GM23248 (cell line): Measurements from ENCODE around the gene HMGN1. TPM values are rescaled to one million over a fixed set of nuclear protein-coding genes. Genes with fewer than 3 reads are reported as not detected.
A peak's percentile ranks its signal among the peaks of the same experiment; 100 is the strongest.

ENCODE experiments used
- DNase-seq: peaks from one replicate; pipeline ENCODE4 v3.0.0-alpha.2; 2015
- H2AFZ ChIP-seq: fragments of 200-600 bp; sonication (generic); 2 replicates; pipeline ENCODE4 v1.6.1; 2016; ENCODE audit warnings: antibody characterized with exemption
- H3F3A ChIP-seq: fragments of 200-600 bp; sonication (generic); 2 replicates; pipeline ENCODE4 v1.6.1; 2016; ENCODE audit warnings: mild to moderate bottlenecking, antibody characterized with exemption, mixed run types; ENCODE audit not compliant: insufficient read depth
- H3K27ac ChIP-seq: fragments of 200-600 bp; sonication (generic); 2 replicates; pipeline ENCODE4 v1.5.1; 2016; ENCODE audit warnings: mild to moderate bottlenecking
- H3K27me3 ChIP-seq: fragments of 200-600 bp; sonication (generic); replicated peaks from 2 replicates; pipeline ENCODE4 v1.6.1; 2016; ENCODE audit warnings: mild to moderate bottlenecking; ENCODE audit not compliant: insufficient read depth
- H3K36me3 ChIP-seq: fragments of 200-600 bp; sonication (generic); 2 replicates; pipeline ENCODE4 v1.6.1; 2016; ENCODE audit warnings: low read depth, mild to moderate bottlenecking
- H3K4me1 ChIP-seq: fragments of 200-600 bp; sonication (generic); 2 replicates; pipeline ENCODE4 v1.6.1; 2016; ENCODE audit warnings: mild to moderate bottlenecking; ENCODE audit not compliant: insufficient read depth
- H3K4me2 ChIP-seq: fragments of 200-600 bp; sonication (generic); one replicate; pipeline ENCODE4 v1.6.1; 2016; ENCODE audit warnings: mild to moderate bottlenecking; ENCODE audit not compliant: unreplicated experiment
- H3K4me3 ChIP-seq: fragments of 200-600 bp; sonication (generic); 2 replicates; pipeline ENCODE4 v1.5.1; 2016; ENCODE audit warnings: mild to moderate bottlenecking
- H3K79me2 ChIP-seq: fragments of 200-600 bp; sonication (generic); 2 replicates; pipeline ENCODE4 v1.6.1; 2016; ENCODE audit warnings: mild to moderate bottlenecking; ENCODE audit not compliant: insufficient read depth
- H3K9ac ChIP-seq: fragments of 200-600 bp; sonication (generic); 2 replicates; pipeline ENCODE4 v1.6.1; 2016; ENCODE audit warnings: mild to moderate bottlenecking
- H3K9me2 ChIP-seq: fragments of 200-600 bp; sonication (generic); 2 replicates; pipeline ENCODE4 v1.6.1; 2016; ENCODE audit warnings: mixed run types, mild to moderate bottlenecking, moderate library complexity; ENCODE audit not compliant: insufficient read depth
- H3K9me3 ChIP-seq: fragments of 200-600 bp; sonication (generic); one replicate; pipeline ENCODE4 v1.6.1; 2017; ENCODE audit warnings: low read depth
- H4K20me1 ChIP-seq: fragments of 200-600 bp; sonication (generic); 2 replicates; pipeline ENCODE4 v1.6.0; 2016; ENCODE audit not compliant: insufficient read depth
- EZH2 ChIP-seq: fragments of 200-600 bp; sonication (generic); IDR thresholded peaks from 2 replicates; pipeline ENCODE4 v1.6.1; 2018; ENCODE audit warnings: antibody characterized with exemption, mild to moderate bottlenecking; ENCODE audit not compliant: insufficient read depth, poor library complexity, severe bottlenecking
- EZH2phosphoT487 ChIP-seq: fragments of 200-600 bp; sonication (generic); IDR thresholded peaks from 2 replicates; pipeline ENCODE4 v1.6.1; 2018; ENCODE audit warnings: antibody characterized with exemption, moderate library complexity, mild to moderate bottlenecking, low read depth; ENCODE audit not compliant: insufficient read depth
- WGBS, 2 experiments: methylation state at CpG; one replicate each; pipeline ENCODE4 v1.1.6; 2015 to 2017; ENCODE audit warnings: low lambda C conversion rate in 2 of 2, low coverage in 1 of 2; ENCODE audit errors: missing lambda C conversion rate in 2 of 2; 5-methylcytosine and 5-hydroxymethylcytosine counted together
- in situ Hi-C: fragments of 300-500 bp; cut with MboI; formaldehyde crosslinking; loops from 2 replicates; pipeline ENCODE4 v1.15.0; 2020
- polyA plus RNA-seq: library from polyadenylated mRNA; unstranded; fragments of >200 nt; fragmentation: Nextera tagmentation; extraction: Ambion mirVana; gene quantifications from 2 replicates; pipeline ENCODE4 v1.2.1, GENCODE V29; 2016
- total RNA-seq: library from RNA; depleted of rRNA; stranded (reverse); fragments of >200 nt; shearing (Covaris generic); gene quantifications from 2 replicates; pipeline ENCODE4 v1.2.3, GENCODE V29; 2014

HMGN1 gene
- total and polyA plus RNA-seq, 2 experiments from 2014 or later, result 192 to 349 TPM

DNA sequence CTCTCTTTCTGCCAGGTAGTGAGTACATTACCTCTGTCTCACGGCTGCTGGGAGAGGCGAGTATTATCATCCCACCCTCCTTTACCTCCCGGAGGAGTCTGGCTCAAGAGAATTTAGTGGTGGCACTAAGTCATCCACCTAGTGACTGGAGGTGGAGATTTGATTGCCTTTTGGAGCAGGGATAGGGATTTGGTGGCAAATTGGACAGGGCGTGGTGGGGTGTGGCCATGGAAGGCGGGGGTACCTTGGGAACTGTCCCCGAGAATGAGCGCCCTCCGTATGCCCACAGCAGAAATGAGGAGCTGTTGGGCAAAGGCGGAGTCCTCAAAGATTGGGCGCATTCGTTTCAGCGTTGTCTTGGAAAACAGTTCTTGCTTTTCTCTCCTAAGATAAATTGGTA lies 32.1 kb upstream of the HMGN1 start:
- H3K36me3 ChIP-seq, result no peaks in the 10 kb centered on the region

DNA sequence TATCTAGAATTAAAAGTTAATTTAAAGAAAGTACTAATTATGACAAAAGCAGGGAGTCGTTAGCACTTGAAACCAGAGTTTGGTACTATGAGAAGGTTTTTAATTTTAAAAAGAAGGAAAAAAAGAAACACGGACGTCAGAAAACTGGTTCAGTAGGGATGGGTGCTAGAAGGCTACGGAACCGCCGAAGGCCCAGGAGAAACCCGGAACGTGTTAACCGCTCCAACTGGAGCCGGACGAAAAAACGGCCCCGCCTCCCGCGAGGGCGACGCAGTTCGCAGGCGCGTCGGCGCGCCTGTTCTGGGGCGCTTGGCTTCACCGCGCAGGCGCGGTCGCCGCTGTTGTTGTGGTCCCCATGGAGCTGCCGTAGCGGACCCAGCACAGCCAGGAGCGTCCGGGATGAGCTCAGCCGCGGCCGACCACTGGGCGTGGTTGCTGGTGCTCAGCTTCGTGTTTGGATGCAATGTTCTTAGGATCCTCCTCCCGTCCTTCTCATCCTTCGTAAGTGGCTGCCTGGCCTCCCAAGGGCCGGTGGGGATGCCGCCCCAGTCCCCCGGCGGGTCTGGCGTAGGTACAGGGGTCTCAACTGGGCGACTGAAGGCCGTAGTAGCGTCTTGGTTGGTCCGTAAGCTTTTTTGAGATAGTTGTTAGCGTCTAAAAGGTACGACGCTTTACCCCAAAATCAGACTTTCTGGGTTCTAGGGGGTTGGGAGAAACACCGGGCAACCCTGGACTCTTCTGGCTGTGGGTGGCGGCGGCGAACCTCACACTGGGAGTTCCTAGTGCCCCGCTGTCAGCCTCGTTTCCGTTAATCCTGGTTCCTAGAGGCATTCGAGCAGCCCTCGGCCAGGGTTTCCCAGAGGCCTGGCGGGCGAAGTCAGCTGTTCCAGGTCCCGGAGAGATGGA lies 31.4 kb upstream of the HMGN1 start:
- peaks cover 11% of the 10 kb centered on the region for H3K4me1 ChIP-seq
- H4K20me1 ChIP-seq, result no peaks in the 10 kb centered on the region
- DNase-seq, result peak; percentile 99
- no peak for TF ChIP-seq EZH2phosphoT487
- no peak for TF ChIP-seq EZH2
- peak overlapping the region; percentile 98 for H3K9ac ChIP-seq
- H3K4me2 ChIP-seq, result peak overlapping the region; percentile 96
- H3K9me2 ChIP-seq, result no peaks in the 10 kb centered on the region
- H3K36me3 ChIP-seq, result no peaks in the 10 kb centered on the region
- H3K79me2 ChIP-seq, result peaks cover 43% of the 10 kb centered on the region
- H2AFZ ChIP-seq, result peak overlapping the region; percentile 93
- no peaks in the 10 kb centered on the region for H3K9me3 ChIP-seq
- H3K27ac ChIP-seq, result peak overlapping the region; percentile 98
- H3F3A ChIP-seq, result peaks cover 9% of the 10 kb centered on the region; the same call in 1 of the 2 replicates
- H3K4me3 ChIP-seq, result peak overlapping the region; percentile 98
- in situ Hi-C loops, result no loop called here
- no peaks in the 10 kb centered on the region for H3K27me3 ChIP-seq
- whole genome bisulfite sequencing, 2 experiments, result 1 to 2% methylated on average over 64 to 65 of the region's 65 CpGs

More for the DNA sequence above, 32.1 kb upstream of the HMGN1 start:
- Histone ChIP-seq H3F3A (peaks cover 9% of the 10 kb centered on the region; the same call in 1 of the 2 replicates), H2AFZ (peak overlapping the region; percentile 93), H3K79me2 (peaks cover 51% of the 10 kb centered on the region), H3K27ac (peak overlapping the region; percentile 98), H3K9ac (peak overlapping the region; percentile 98), H3K9me3 (no peaks in the 10 kb centered on the region), H3K4me1 (peaks cover 12% of the 10 kb centered on the region), H4K20me1 (no peaks in the 10 kb centered on the region), H3K27me3 (no peaks in the 10 kb centered on the region), H3K4me3 (peak overlapping the region; percentile 98), H3K9me2 (no peaks in the 10 kb centered on the region), H3K4me2 (peak overlapping the region; percentile 96)
- in situ Hi-C loops, result no loop called here
- 12% methylated on average over 12 of the region's 12 CpGs for WGBS, 2 experiments
- DNase-seq, result peak; percentile 38
- no peak for TF ChIP-seq EZH2

DNA sequence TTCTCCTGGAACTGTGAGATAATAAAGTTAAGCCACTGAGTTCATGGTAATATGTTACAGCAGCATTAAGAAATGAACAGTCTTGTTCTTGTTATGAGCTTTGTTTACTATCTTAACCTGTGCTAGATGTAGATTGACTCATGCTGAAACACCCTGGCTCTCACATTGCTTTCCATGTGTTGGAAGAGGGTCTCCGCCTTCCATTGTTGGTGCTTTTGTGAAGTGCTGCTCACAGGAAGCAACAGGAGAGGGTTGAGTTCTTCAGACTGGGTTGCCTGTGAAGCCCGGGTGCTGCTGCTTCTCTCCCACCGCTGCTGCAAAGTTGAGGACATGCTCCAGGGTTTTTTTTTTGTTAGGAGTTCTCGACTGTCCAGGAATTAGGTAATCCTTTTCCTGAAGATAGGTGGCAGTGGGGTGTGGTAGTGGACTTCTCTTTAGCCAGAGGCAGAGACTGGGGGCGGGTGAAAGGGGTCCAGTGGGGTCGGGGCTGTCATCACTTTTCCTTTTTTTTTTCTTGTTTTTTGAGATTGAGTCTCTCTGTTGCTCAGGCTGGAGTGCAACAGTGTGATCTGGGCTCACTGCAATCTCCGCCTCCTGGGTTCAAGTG lies 28.7 kb upstream of the HMGN1 start:
- Histone ChIP-seq H3K4me1 (peaks cover 11% of the 10 kb centered on the region), H3K9me2 (no peaks in the 10 kb centered on the region), H3K79me2 (peaks cover 18% of the 10 kb centered on the region), H3F3A (peaks cover 9% of the 10 kb centered on the region; the same call in 1 of the 2 replicates), H3K9me3 (no peaks in the 10 kb centered on the region), H3K9ac (no peak overlapping the region), H3K27me3 (no peaks in the 10 kb centered on the region), H3K4me2 (no peak overlapping the region), H4K20me1 (no peaks in the 10 kb centered on the region), H3K27ac (no peak overlapping the region), H2AFZ (peak overlapping the region; percentile 53; the same call in 1 of the 2 replicates), H3K36me3 (no peaks in the 10 kb centered on the region), H3K4me3 (no peak overlapping the region)
- DNase-seq, result peak; percentile 11
- in situ Hi-C loops, result no loop called here
- WGBS, 2 experiments, result 66 to 67% methylated on average over 7 of the region's 7 CpGs
- no peak for TF ChIP-seq EZH2phosphoT487
- TF ChIP-seq EZH2, result no peak

DNA sequence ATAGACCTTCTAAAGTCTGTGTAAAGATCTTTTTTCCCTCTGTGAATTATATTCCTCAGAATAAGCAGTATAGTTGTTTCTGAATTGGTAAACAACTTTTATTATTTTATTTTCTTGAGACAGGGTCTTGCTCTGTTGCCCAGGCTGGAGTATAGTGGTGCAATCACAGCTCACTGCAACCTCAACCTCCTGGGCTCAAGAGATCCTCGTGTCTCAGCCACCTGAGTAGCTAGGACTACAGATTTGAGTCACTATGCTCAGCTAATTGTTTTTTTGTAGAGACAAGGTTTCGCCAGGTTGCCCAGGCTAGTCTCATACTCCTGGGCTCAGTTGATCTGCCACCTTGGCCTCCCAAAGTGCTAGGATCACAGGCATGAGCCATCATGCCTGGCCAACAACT lies 26.6 kb upstream of the HMGN1 start:
- DNase-seq, result no peak
- Histone ChIP-seq H3K9me2 (no peaks in the 10 kb centered on the region), H3K36me3 (no peaks in the 10 kb centered on the region), H4K20me1 (no peaks in the 10 kb centered on the region), H3K27ac (no peak overlapping the region), H3K4me2 (no peak overlapping the region), H3K4me1 (peaks cover 3% of the 10 kb centered on the region; the same call in 1 of the 2 replicates), H3K79me2 (no peaks in the 10 kb centered on the region), H3K27me3 (no peaks in the 10 kb centered on the region), H2AFZ (no peak overlapping the region), H3F3A (no peaks in the 10 kb centered on the region), H3K4me3 (no peak overlapping the region), H3K9me3 (no peaks in the 10 kb centered on the region), H3K9ac (no peak overlapping the region)
- in situ Hi-C loops, result no loop called here
- WGBS, 2 experiments, result 63 to 65% methylated on average over 2 of the region's 2 CpGs
- TF ChIP-seq EZH2phosphoT487 (no peak), EZH2 (no peak)
